GM23338 (cell line): ENCODE results near the gene FABP1. TPM values are rescaled to one million over a fixed set of nuclear protein-coding genes. Genes with fewer than 3 reads are reported as not detected.

Experiments
- ATAC-seq: fragments of 200-7000 bp; cut with Tn5 transposase; 3 replicates; pipeline ENCODE4 v1.9.1; 2020
- DNase-seq: peaks from one replicate; pipeline ENCODE4 v3.0.0-alpha.2; 2015; ENCODE audit warnings: low spot score
- H2AFZ ChIP-seq: fragments of 200-600 bp; sonication (generic); 2 replicates; pipeline ENCODE4 v1.8.0; 2016; ENCODE audit warnings: antibody characterized with exemption, mild to moderate bottlenecking, moderate library complexity
- H3F3A ChIP-seq: fragments of 200-600 bp; sonication (generic); replicated peaks from 2 replicates; pipeline ENCODE4 v1.8.0; 2017; ENCODE audit warnings: antibody characterized with exemption, mixed run types, low read depth
- H3K27ac ChIP-seq: fragments of 200-600 bp; sonication (generic); 2 replicates; pipeline ENCODE4 v1.6.1; 2016; ENCODE audit warnings: low read depth
- H3K27me3 ChIP-seq: fragments of 200-600 bp; sonication (generic); 2 replicates; pipeline ENCODE4 v1.8.0; 2016; ENCODE audit warnings: mild to moderate bottlenecking, mixed run types, moderate library complexity; ENCODE audit not compliant: insufficient read depth
- H3K36me3 ChIP-seq: fragments of 200-600 bp; sonication (generic); 2 replicates; pipeline ENCODE4 v1.8.0; 2016; ENCODE audit warnings: mild to moderate bottlenecking; ENCODE audit not compliant: insufficient read depth
- H3K4me1 ChIP-seq: fragments of 200-600 bp; sonication (generic); 2 replicates; pipeline ENCODE4 v1.8.0; 2016; ENCODE audit warnings: mild to moderate bottlenecking, moderate library complexity; ENCODE audit not compliant: insufficient read depth
- H3K4me2 ChIP-seq: fragments of 200-600 bp; sonication (generic); 2 replicates; pipeline ENCODE4 v1.7.1; 2017; ENCODE audit warnings: mixed run types
- H3K4me3 ChIP-seq: fragments of 200-600 bp; sonication (generic); 2 replicates; pipeline ENCODE4 v1.6.1; 2016; ENCODE audit warnings: mixed run types
- H3K79me2 ChIP-seq: fragments of 200-600 bp; sonication (generic); replicated peaks from 2 replicates; pipeline ENCODE4 v1.8.0; 2017; ENCODE audit warnings: mild to moderate bottlenecking; ENCODE audit not compliant: insufficient read depth
- H3K9me2 ChIP-seq: fragments of 200-600 bp; sonication (generic); 2 replicates; pipeline ENCODE4 v1.8.0; 2017; ENCODE audit not compliant: insufficient read depth
- H4K20me1 ChIP-seq: fragments of 200-600 bp; sonication (generic); replicated peaks from 2 replicates; pipeline ENCODE4 v1.8.0; 2017; ENCODE audit warnings: mild to moderate bottlenecking; ENCODE audit not compliant: insufficient read depth
- H3K27ac Mint-ChIP-seq: 2 replicates; pipeline ENCODE4 v1.8.0; 2020; ENCODE audit warnings: inconsistent platforms, mild to moderate bottlenecking, moderate library complexity, mixed read lengths
- H3K27me3 Mint-ChIP-seq: 3 replicates; pipeline ENCODE4 v1.8.0; 2022; ENCODE audit warnings: low read depth, mild to moderate bottlenecking, moderate library complexity, mixed read lengths, inconsistent platforms; ENCODE audit not compliant: insufficient read depth, poor library complexity
- H3K36me3 Mint-ChIP-seq: 3 replicates; pipeline ENCODE4 v1.8.0; 2021; ENCODE audit warnings: low read depth, mild to moderate bottlenecking, inconsistent platforms, moderate library complexity, mixed read lengths
- H3K4me1 Mint-ChIP-seq: 3 replicates; pipeline ENCODE4 v1.8.0; 2020; ENCODE audit warnings: mild to moderate bottlenecking, inconsistent platforms, mixed read lengths
- H3K4me3 Mint-ChIP-seq: 3 replicates; pipeline ENCODE4 v1.8.0; 2021; ENCODE audit warnings: moderate library complexity, mild to moderate bottlenecking, inconsistent platforms, mixed read lengths
- H3K9me3 Mint-ChIP-seq: 3 replicates; pipeline ENCODE4 v1.8.0; 2020; ENCODE audit warnings: moderate library complexity, mild to moderate bottlenecking, inconsistent platforms, mixed read lengths
- CREB1 ChIP-seq: fragments of 250-450 bp; sonication (Bioruptor Pico); IDR thresholded peaks from 2 replicates; pipeline ENCODE4 v1.5.0; 2020; ENCODE audit warnings: low read depth, mild to moderate bottlenecking, moderate library complexity
- CTCF ChIP-seq, 2 experiments: fragments of 200-600 bp in 1 of 2; sonication (generic) in 1 of 2; conservative IDR thresholded peaks; 2 replicates each; pipeline versions ENCODE4 v1.5.1 to v1.6.1; 2016 to 2017; ENCODE audit warnings: antibody characterized with exemption in 2 of 2, low read depth in 2 of 2, mild to moderate bottlenecking in 2 of 2, moderate library complexity in 1 of 2
- ETS1 ChIP-seq: IDR thresholded peaks from 2 replicates; pipeline ENCODE4 v1.6.1; 2016; ENCODE audit warnings: antibody characterized with exemption
- EZH2 ChIP-seq: fragments of 200-600 bp; sonication (generic); IDR thresholded peaks from one replicate; pipeline ENCODE4 v1.8.0; 2017; ENCODE audit warnings: antibody characterized with exemption, mild to moderate bottlenecking, low read depth; ENCODE audit not compliant: unreplicated experiment
- EZH2phosphoT487 ChIP-seq: fragments of 200-600 bp; sonication (generic); IDR thresholded peaks from one replicate; pipeline ENCODE4 v1.8.1; 2018; ENCODE audit warnings: antibody characterized with exemption; ENCODE audit not compliant: unreplicated experiment
- JUNB ChIP-seq: IDR thresholded peaks from one replicate; pipeline ENCODE4 v1.6.1; 2016; ENCODE audit warnings: antibody characterized with exemption; ENCODE audit not compliant: unreplicated experiment
- NANOG ChIP-seq: IDR thresholded peaks from 2 replicates; pipeline ENCODE4 v1.6.1; 2016; ENCODE audit warnings: antibody characterized with exemption, borderline replicate concordance
- POLR2AphosphoS5 ChIP-seq: IDR thresholded peaks from 2 replicates; pipeline ENCODE4 v1.6.1; 2016; ENCODE audit warnings: antibody characterized with exemption, low read depth
- REST ChIP-seq: IDR thresholded peaks from one replicate; pipeline ENCODE4 v1.6.1; 2018; ENCODE audit warnings: antibody characterized with exemption; ENCODE audit not compliant: unreplicated experiment
- STAT1 ChIP-seq: IDR thresholded peaks from one replicate; pipeline ENCODE4 v1.6.1; 2016; ENCODE audit warnings: antibody characterized with exemption; ENCODE audit not compliant: unreplicated experiment
- ZNF114 ChIP-seq: fragments of 250-450 bp; sonication (Bioruptor Pico); IDR thresholded peaks from 2 replicates; pipeline ENCODE4 v1.5.0; 2020; ENCODE audit warnings: mild to moderate bottlenecking, moderate library complexity
- ZNF331 ChIP-seq: fragments of 250-450 bp; sonication (Bioruptor Pico); IDR thresholded peaks from 2 replicates; pipeline ENCODE4 v1.5.0; 2020; ENCODE audit warnings: low read depth, mild to moderate bottlenecking, moderate library complexity
- ZNF462 ChIP-seq: fragments of 250-450 bp; sonication (Bioruptor Pico); IDR thresholded peaks from 2 replicates; pipeline ENCODE4 v1.5.0; 2020; ENCODE audit warnings: mild to moderate bottlenecking, moderate library complexity
- polyA plus RNA-seq: library from polyadenylated mRNA; unstranded; fragments of >200 nt; fragmentation: Nextera tagmentation; extraction: Ambion mirVana; gene quantifications from 2 replicates; pipeline ENCODE4 v1.2.1, GENCODE V29; 2016
- total RNA-seq: library from RNA; depleted of rRNA; stranded (reverse); fragments of >200 nt; shearing (Covaris generic); gene quantifications from 2 replicates; pipeline ENCODE4 v1.2.3, GENCODE V29; 2014

The FABP1 gene
- total and polyA plus RNA-seq, 2 experiments from 2014 or later, result not detected

- no peaks in the 10 kb centered on the region for H3F3A ChIP-seq
- no peak for ATAC-seq
- H3K36me3 ChIP-seq, result no peaks in the 10 kb centered on the region
- H3K9me2 ChIP-seq, result no peaks in the 10 kb centered on the region
- H4K20me1 ChIP-seq, result no peaks in the 10 kb centered on the region
- no peak overlapping the region for H2AFZ ChIP-seq
- Mint-ChIP-seq H3K4me3 (no peak overlapping the region), H3K9me3 (no peaks in the 10 kb centered on the region), H3K27ac (no peak overlapping the region), H3K4me1 (peaks cover 33% of the 10 kb centered on the region), H3K27me3 (peaks cover 3% of the 10 kb centered on the region), H3K36me3 (no peaks in the 10 kb centered on the region)
- H3K4me3 ChIP-seq, result no peak overlapping the region
- no peaks in the 10 kb centered on the region for H3K79me2 ChIP-seq
- no peaks in the 10 kb centered on the region for H3K27me3 ChIP-seq
- DNase-seq, result no peak
- H3K4me1 ChIP-seq, result peaks cover 7% of the 10 kb centered on the region
- H3K4me2 ChIP-seq, result no peak overlapping the region
- no peak overlapping the region for H3K27ac ChIP-seq
- TF ChIP-seq REST (no peak), ETS1 (no peak), EZH2phosphoT487 (no peak), ZNF114 (CRISPR knock-in tag) (no peak), EZH2 (no peak), POLR2AphosphoS5 (no peak), STAT1 (no peak), CREB1 (no peak), CTCF (conservative IDR thresholded peaks at IDR 0.05; ENCODE audit: low read depth in 2 of 2) (no peak), NANOG (no peak), ZNF331 (CRISPR knock-in tag) (no peak), JUNB (no peak), ZNF462 (CRISPR knock-in tag) (no peak)
Observed at GRCh38 chr2:88097891-88098557, 29.8 kb downstream of the FABP1 start.
